Measurements from ENCODE around the gene IGF2R.

DNA sequence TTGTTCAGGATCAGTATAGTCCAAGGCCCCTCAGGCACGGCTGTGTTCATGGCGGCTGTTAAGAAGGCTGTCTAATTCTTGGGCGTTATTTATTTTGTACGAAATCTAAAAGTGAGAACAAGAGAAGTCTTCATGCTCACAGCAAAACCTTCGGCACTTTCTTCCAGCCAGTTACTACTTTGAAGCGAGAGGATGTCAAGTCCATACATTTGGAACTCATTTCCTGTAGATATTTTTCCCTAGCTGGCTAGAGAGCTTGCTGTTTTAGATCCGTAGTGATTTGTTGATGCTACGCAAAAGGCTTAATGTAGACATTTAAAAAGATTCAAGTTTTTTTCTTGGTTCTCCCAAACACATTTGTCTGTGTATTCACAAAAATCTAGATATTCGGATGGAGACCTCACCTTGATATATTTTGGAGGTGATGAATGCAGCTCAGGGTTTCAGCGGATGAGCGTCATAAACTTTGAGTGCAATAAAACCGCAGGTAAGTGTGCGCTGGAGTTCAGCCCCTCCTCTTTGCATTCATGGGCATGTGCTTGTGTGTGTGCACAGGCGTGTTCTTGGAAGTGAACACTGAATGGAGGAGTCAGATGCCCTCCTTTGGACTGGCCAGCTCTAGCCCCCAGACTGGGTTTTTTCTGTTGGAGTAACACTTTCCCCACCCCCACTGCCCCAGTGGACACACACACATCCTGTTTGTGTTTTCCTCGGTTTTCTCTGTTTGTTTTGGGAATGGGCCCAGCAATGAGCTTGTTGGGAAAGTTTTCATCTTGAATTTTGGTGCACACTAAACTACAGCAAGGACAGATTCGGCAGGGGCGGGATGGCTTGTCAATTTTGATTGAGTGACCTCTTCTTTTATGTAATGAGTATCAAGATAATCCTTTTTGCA, 65.4 kb downstream of the IGF2R start:
- no peak for TF ChIP-seq EZH2 (IDR thresholded peaks at IDR 0.05)
- TF ChIP-seq, protein P1, sequence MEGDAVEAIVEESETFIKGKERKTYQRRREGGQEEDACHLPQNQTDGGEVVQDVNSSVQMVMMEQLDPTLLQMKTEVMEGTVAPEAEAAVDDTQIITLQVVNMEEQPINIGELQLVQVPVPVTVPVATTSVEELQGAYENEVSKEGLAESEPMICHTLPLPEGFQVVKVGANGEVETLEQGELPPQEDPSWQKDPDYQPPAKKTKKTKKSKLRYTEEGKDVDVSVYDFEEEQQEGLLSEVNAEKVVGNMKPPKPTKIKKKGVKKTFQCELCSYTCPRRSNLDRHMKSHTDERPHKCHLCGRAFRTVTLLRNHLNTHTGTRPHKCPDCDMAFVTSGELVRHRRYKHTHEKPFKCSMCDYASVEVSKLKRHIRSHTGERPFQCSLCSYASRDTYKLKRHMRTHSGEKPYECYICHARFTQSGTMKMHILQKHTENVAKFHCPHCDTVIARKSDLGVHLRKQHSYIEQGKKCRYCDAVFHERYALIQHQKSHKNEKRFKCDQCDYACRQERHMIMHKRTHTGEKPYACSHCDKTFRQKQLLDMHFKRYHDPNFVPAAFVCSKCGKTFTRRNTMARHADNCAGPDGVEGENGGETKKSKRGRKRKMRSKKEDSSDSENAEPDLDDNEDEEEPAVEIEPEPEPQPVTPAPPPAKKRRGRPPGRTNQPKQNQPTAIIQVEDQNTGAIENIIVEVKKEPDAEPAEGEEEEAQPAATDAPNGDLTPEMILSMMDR (IDR thresholded peaks at IDR 0.05): no peak

All from neural progenitor cell (in vitro differentiated cells).